ENCODE results near the gene C12orf76. TPM values are rescaled to one million over a fixed set of nuclear protein-coding genes. Genes with fewer than 3 reads are reported as not detected.
"Not testable (repeated sequence)": the region's sequence is repeated elsewhere in the genome, so short reads cannot be mapped to it uniquely, and the experiment has no call there.

The C12orf76 gene, protein sequence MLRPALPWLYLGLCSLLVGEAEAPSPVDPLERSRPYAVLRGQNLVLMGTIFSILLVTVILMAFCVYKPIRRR
- 10 to 100 TPM in 2 of 3 donors, 1 to 10 TPM in 1; 9.8 to 17.7 (median 13.6) TPM for polyA plus RNA-seq

DNA sequence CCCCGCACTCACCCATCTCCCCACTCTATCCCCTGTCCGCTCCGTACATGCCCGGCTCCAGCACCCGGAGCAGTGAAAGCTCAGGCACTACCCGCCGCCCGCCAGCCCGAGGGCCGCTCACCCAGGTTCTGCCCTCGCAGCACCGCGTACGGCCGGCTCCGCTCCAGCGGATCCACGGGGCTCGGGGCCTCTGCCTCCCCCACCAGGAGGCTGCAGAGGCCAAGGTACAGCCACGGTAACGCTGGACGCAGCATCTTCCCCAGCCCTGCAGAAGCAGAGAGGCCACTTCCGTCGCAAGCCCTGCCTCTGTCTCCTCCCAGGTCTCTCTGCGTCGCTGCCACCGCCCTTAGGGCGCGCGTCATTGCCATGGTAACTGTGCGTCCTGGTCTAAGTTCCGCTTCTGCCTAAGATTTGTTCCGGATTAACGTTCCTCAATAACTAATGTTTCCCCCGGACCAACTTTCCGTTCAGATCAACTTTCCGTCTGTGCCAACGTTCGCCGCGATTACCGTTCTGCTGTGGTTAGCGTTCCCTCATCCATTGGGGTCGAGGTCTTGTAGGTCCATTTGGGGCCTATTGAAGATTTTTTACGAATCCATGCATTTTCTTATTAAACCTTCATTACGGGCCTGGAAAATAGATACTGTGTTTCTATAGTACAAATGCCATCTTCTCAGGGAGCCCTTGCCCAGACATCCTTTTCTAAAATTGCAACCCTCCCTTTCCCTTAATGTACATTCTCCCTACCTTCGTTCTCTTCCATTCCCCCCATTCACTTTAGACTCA is at the start of gene C12orf76:
C12orf76 (minus strand) TSS at position 281 of the 786 bp plus-strand sequence; CDS start at position 254, 27 bp downstream.
- Mint-ChIP-seq H3K27me3 (ENCODE audit: low read depth in 3 of 3) (peaks cover 0 to 4% (median 3%) of the 10 kb centered on the region in 3 donors), H3K27ac (peak within 1 kb of the TSS; percentile 84 to 99 (median 97)), H3K9me3 (no peaks in the 10 kb centered on the region), H3K4me1 (peaks cover 27 to 28% of the 10 kb centered on the region in 2 donors), H3K4me3 (peak within 1 kb of the TSS; percentile 91 to 98 (median 93)), H3K36me3 (no peaks in the 10 kb centered on the region)
- DNase-seq, result peak; percentile 86 to 90 (median 88)

DNA sequence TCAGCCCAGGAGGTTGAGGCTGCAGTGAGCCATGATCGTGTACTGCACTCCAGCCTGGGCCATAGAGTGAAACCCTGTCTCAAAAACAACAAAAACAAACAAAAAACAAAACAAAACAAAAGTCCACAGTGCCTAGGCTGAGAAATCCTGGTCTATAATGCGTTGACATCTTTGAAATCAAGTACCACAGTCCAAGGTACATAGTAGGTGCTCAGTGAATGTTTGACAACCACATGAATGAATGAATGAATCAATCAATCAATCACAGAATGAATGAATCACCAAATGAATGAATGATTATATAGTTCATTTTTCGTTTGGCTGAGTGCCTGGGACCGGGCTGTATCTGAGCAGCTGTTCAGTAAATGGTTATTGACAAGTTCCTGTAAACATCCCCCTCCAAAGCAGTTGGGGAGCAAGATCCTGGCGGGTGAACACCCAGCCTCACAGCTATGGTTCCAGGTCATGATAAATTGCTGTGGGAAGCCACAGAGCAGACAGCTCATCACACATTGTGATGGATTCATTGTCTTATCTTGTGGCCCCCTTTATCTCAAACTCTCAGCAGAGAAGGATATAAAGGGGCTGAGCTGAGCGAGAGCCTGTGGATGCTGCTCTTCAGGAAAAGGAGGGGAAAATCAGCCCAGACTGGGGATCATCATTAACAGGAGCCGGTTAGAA is 45.4 kb upstream of the C12orf76 start:
- no peaks in the 10 kb centered on the region for H3K9me3 Mint-ChIP-seq
- no peaks in the 10 kb centered on the region for H3K4me1 Mint-ChIP-seq
- no peak overlapping the region for H3K27ac Mint-ChIP-seq
- peaks cover 2 to 19% (median 9%) of the 10 kb centered on the region in 3 donors for H3K27me3 Mint-ChIP-seq (ENCODE audit: low read depth in 3 of 3)
- no peaks in the 10 kb centered on the region for H3K36me3 Mint-ChIP-seq
- no peak overlapping the region for H3K4me3 Mint-ChIP-seq
- DNase-seq, result no peak

DNA sequence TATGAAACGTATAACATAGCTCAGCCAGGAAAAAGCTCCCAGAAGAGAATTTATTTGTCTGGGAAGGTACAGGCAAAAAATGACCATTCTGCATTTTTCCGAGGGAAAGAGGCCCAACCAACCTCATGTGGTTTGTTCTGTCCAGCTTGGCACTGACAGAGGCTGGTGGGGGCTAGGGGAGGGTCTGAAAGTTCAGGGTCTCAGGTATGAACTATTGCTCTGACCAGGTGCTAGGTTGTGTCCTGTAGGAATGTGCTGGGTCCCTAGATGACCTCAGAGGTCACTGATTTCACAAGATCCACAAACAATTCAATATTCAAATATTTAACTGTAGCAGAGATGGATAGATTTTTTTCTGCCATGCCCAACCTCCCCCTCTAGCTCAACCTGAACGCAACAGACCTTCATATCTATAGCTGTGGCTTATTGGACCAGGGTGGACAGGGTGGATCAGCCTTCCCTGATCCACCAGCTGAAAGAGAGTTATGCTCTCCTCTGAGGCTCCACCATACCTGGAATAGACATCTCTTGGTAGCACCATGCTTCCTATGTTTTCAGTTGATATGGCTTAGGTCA is 42.9 kb upstream of the C12orf76 start:
- no peaks in the 10 kb centered on the region for H3K4me1 Mint-ChIP-seq
- H3K27ac Mint-ChIP-seq, result no peak overlapping the region
- DNase-seq, result no peak
- H3K9me3 Mint-ChIP-seq, result no peaks in the 10 kb centered on the region
- no peak overlapping the region for H3K4me3 Mint-ChIP-seq
- peaks cover 2 to 19% (median 7%) of the 10 kb centered on the region in 3 donors for H3K27me3 Mint-ChIP-seq (ENCODE audit: low read depth in 3 of 3)
- no peaks in the 10 kb centered on the region for H3K36me3 Mint-ChIP-seq

DNA sequence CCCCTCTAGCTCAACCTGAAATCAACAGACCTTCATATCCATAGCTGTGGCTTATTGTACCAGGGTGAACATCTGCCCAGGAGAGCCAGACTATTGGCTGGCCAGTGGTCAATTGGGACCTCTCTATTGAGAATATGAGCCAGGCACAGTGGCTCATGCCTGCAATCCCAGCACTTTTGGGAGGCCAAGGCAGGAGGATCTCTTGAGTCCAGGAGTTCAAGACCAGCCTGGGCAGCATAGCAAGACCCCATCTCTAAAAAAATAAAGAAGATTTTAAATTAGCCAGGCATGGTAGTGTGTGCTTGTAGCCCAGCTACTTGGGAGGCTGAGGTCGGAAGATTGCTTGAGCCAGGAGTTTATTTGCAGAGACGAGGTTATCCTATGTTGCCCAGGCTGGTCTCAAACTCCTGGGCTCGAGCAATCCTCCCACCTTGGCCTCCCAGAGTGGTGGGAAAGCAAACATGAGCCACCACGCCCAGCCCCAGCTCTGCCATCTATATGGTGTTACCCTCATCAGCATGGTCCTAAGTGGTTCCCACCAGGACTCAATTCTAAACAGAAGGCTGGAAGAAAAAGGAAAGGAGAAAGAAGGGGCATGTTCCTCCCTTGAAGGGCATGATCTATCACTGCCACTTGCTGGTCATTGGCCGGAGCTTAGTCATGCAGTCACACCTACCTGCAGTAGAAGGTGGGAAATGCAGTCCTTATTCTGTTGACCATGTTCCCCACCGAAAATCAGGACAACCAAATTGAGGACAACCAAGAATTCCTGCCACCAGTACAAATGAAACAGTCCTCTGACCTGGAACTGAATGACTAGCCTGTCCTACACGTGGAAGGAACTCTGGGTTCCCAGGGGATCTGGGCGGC is 42.2 kb upstream of the C12orf76 start:
- Mint-ChIP-seq H3K9me3 (no peaks in the 10 kb centered on the region), H3K4me1 (no peaks in the 10 kb centered on the region), H3K27ac (no peak overlapping the region), H3K36me3 (no peaks in the 10 kb centered on the region), H3K4me3 (no peak overlapping the region), H3K27me3 (ENCODE audit: low read depth in 3 of 3) (peaks cover 0 to 19% (median 7%) of the 10 kb centered on the region in 3 donors)
- DNase-seq, result no peak

DNA sequence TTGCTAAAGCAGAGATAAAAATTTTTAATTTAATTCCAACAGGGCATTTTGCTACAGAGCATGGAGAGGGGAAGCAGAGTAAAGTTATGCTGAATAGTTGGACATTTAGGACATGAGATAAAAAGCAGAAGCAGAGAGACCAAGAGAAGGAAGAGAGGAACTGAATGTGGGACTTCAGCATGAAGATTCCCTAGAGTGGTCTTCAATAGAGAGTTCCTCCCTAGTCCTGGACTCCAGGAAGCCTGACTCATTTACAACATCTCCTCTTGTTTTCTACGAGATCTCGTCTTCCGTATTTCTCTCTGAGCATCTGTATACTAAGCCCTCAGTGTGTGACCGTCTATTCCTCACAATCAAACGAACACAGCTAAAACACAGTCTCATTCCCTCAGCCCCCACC is 40.6 kb upstream of the C12orf76 start:
- no peaks in the 10 kb centered on the region for H3K9me3 Mint-ChIP-seq
- no peak overlapping the region for H3K27ac Mint-ChIP-seq
- no peaks in the 10 kb centered on the region for H3K36me3 Mint-ChIP-seq
- peaks cover 2 to 18% (median 11%) of the 10 kb centered on the region in 3 donors for H3K27me3 Mint-ChIP-seq (ENCODE audit: low read depth in 3 of 3)
- H3K4me1 Mint-ChIP-seq, result no peaks in the 10 kb centered on the region
- no peak overlapping the region for H3K4me3 Mint-ChIP-seq
- no peak for DNase-seq

DNA sequence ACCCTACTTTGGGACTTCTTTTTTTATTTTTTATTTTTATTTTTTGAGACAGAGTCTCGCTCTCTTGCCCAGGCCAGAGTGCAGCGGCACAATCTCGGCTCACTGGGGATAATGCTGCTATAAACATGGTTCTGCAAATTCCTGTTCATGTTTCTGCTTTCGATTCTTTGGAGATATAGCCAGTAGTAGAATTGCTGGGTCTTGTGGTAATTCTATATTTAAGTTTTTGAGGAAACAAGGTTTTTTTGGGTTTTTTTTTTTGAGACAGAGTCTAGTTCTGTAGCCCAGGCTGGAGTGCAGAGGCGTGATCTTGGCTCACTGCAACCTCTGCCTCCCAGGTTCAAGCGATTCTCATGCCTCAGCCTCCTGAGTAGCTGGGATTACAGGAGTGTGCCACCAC is 39.9 kb upstream of the C12orf76 start:
- not testable (repeated sequence) for H3K27ac Mint-ChIP-seq, DNase-seq, H3K9me3 Mint-ChIP-seq, H3K4me1 Mint-ChIP-seq, H3K4me3 Mint-ChIP-seq, H3K36me3 Mint-ChIP-seq
- H3K27me3 Mint-ChIP-seq (ENCODE audit: low read depth in 3 of 3), result peaks cover 2 to 13% (median 11%) of the 10 kb centered on the region in 3 donors

DNA sequence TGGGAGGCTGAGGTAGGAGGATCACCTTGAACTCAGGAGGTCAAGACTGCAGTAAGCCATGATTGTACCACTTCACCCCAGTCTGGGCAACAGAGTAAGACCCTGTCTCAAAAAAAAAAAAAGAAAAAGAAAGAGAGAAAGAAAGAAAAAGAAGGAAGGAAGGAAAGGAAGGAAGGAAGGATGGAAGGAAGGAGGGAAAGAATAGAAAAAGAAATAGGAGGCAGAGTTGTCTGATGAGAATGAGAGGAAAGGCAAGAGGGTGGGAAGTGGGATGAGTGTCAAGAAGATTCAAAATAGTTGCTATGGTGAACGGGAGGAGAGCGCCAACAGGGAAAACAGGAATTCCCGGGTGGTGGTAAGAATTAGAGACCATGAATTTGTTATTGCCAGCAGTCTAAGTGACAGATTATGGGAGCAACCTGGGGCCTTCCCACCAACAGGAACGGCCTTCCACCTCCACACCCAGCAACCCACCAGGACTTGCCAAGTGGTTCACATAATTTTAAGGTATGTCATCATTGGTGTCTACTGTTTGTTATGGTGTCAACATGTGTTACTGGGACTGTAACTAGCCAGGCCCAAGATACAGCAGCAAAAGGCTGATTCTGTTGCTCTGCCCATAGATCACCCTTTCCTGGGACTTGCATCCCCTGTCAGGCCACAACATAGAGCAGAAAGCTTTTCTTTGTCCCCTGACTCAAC is 36.1 kb upstream of the C12orf76 start:
- Mint-ChIP-seq H3K27me3 (ENCODE audit: low read depth in 3 of 3) (peaks cover 4 to 9% (median 9%) of the 10 kb centered on the region in 3 donors), H3K4me1 (peaks cover 12% of the 10 kb centered on the region in 2 donors), H3K4me3 (no peak overlapping the region), H3K36me3 (peaks cover 0 to 4% (median 0%) of the 10 kb centered on the region in 3 donors), H3K27ac (no peak overlapping the region), H3K9me3 (no peaks in the 10 kb centered on the region)
- no peak for DNase-seq

DNA sequence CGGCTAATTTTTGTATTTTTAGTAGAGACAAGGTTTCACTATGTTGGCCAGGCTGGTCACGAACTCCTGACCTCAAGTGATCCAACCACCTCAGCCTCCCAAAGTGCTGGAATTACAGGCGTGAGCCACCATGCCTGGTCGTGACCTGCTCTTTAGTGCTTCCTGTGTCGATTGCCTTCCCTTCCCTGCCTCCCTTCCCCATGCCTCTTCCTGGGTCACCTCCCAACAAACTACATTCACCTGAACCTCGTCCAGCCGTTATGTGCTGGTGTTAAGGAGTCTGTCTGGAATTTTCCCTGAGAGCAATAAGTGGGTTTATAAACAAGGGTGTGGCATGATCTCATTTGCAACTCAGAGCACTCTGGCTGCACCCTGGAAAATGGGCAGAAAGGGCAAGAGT is 32.1 kb upstream of the C12orf76 start:
- Mint-ChIP-seq H3K4me3 (peak overlapping the region; percentile 35 to 92 (median 52)), H3K27ac (peak overlapping the region in 4 of 6 donors; percentile 34 to 97 (median 80)), H3K4me1 (peaks cover 25 to 28% of the 10 kb centered on the region in 2 donors), H3K27me3 (ENCODE audit: low read depth in 3 of 3) (peaks cover 4 to 10% (median 7%) of the 10 kb centered on the region in 3 donors), H3K36me3 (peaks cover 0 to 4% (median 0%) of the 10 kb centered on the region in 3 donors), H3K9me3 (no peaks in the 10 kb centered on the region)
- DNase-seq, result no peak

DNA sequence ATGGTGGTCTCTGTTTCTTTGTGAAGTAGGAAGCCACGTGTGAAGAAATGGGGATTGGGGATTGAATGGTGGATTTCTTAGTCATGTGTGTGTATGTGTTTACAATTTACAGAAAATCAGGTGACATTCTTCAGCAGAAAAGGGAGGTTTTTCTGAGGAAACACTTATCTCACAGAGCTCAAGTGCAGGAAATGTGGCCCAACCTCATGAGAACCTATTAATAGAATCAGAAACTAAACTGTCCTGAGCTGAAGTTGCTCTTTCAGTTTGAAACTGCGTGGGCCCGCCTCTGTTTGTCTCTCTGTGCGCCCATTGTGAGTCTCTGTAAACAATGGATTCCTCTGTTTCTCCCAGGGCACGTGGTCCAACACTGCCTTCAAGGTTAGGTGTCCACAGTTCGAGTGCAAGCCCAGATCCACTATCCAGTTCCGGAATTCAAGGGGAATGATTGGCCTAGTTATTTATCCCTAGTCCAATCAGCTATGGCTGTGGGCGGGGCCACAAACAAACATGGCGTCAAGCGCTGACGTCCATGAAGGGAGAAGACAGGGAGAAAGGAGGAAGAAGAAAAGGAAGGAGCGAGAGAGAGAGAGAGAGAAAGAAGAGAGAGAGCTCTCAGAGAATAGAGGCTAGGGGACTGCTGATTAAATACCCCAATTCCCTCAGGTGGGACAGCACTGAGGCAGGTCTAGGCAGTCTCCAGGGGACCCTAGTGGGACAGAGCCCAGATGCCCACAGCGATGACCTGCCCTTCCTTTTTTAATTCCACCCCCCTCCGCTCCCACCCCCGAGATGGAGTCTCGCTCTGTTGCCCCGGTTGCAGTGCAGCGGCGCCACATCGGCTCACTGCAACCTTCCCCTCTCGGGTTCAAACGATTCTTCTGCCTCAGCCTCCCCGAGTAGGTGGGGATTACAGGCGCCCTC is 31.4 kb upstream of the C12orf76 start:
- Mint-ChIP-seq H3K27ac (peak overlapping the region; percentile 96 to 98 (median 98)), H3K4me1 (peaks cover 25 to 28% of the 10 kb centered on the region in 2 donors), H3K4me3 (peak overlapping the region; percentile 88 to 95 (median 92)), H3K9me3 (no peaks in the 10 kb centered on the region), H3K36me3 (peaks cover 0 to 4% (median 0%) of the 10 kb centered on the region in 3 donors), H3K27me3 (ENCODE audit: low read depth in 3 of 3) (peaks cover 4 to 8% (median 7%) of the 10 kb centered on the region in 3 donors)
- peak; percentile 75 to 80 (median 79) for DNase-seq

DNA sequence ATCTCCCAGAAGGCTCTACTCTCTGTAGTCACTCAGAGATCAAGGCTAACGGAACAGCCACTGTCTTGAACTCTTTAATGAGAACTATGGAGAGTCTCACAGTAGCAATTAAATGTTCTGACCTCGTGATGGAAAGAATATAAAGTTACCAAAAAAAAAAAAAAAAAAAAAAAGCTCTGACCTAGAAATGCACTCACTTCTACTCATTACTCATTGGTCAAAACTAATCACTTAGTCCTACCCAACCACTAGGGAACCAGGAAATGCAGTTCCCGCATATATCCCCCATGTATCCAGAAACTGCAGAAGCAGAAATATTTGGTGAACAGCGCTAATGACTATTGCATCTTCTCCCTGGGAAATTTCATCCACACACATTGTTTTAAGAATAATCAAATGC is 29.5 kb upstream of the C12orf76 start:
- Mint-ChIP-seq H3K4me1 (peaks cover 37 to 38% of the 10 kb centered on the region in 2 donors), H3K27me3 (ENCODE audit: low read depth in 3 of 3) (peaks cover 2 to 7% (median 6%) of the 10 kb centered on the region in 3 donors), H3K27ac (peak overlapping the region in 2 of 6 donors; percentile 19 to 97), H3K9me3 (no peaks in the 10 kb centered on the region), H3K4me3 (peak overlapping the region in 3 of 5 donors; percentile 0 to 26 (median 21)), H3K36me3 (peaks cover 0 to 4% (median 0%) of the 10 kb centered on the region in 3 donors)
- DNase-seq, result no peak

DNA sequence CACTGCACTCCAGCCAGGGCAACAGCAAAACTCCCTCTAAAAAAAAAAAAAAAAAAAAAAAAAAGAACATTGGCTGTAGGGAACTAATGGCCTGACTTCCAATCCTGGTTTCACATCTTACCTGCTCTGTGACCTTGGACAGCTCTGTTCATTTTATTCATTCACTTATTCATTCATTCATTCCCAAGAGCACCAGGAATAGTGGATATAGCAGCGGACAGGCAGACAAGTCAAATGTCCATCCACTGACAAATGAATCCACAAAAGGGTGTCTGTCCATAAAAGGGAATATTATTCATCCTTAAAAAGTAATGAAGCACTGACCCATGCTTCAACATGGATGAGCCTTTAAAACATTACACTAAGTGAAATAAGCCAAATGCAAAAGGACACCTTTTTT is 27.6 kb upstream of the C12orf76 start:
- no peak for DNase-seq
- H3K4me1 Mint-ChIP-seq, result peaks cover 39 to 41% of the 10 kb centered on the region in 2 donors

DNA sequence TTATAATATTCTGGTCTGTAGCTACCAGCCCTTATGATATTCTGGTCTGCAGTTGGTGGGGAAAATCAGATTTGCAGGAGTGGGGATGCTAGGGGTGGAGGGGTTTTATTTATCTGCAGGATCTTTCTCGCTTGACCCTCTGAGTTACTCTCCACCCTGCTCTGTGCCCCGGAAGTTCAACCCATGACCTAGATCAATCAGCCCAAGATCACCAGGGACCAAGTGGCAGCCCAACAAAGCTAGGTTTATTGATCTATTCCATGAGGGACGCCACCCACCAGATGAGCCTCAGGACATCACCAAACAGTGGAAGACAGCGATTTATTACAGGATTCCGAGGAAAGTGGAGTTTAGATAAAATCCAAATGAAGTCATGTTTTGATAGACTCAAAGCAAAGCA is 25.8 kb upstream of the C12orf76 start:
- peaks cover 24 to 26% of the 10 kb centered on the region in 2 donors for H3K4me1 Mint-ChIP-seq
- peaks cover 0 to 6% (median 3%) of the 10 kb centered on the region in 3 donors for H3K27me3 Mint-ChIP-seq (ENCODE audit: low read depth in 3 of 3)
- H3K9me3 Mint-ChIP-seq, result no peaks in the 10 kb centered on the region
- no peak for DNase-seq
- H3K4me3 Mint-ChIP-seq, result no peak overlapping the region
- H3K36me3 Mint-ChIP-seq, result no peaks in the 10 kb centered on the region
- peak overlapping the region in 3 of 6 donors; percentile 11 to 58 (median 49) for H3K27ac Mint-ChIP-seq

More for the DNA sequence above, 27.6 kb upstream of the C12orf76 start:
- Mint-ChIP-seq H3K4me3 (no peak overlapping the region), H3K9me3 (no peaks in the 10 kb centered on the region), H3K36me3 (peaks cover 0 to 4% (median 0%) of the 10 kb centered on the region in 3 donors), H3K27me3 (ENCODE audit: low read depth in 3 of 3) (peaks cover 2 to 11% (median 6%) of the 10 kb centered on the region in 3 donors), H3K27ac (no peak overlapping the region)

Data from immature natural killer cell (primary cell).